CD14-positive monocyte (primary cell): ENCODE results near the gene TIAM2. TPM values are rescaled to one million over a fixed set of nuclear protein-coding genes. Genes with fewer than 3 reads are reported as not detected.

Experiments
- DNase-seq, 3 donors: peaks; one replicate each; pipeline ENCODE4 v3.0.0-alpha.2; 2011 to 2022
- H2AFZ ChIP-seq: 2 replicates; pipeline ENCODE4 v1.6.0; 2012; ENCODE audit warnings: mild to moderate bottlenecking, low read depth, low read length, inconsistent platforms; ENCODE audit not compliant: insufficient read depth, poor library complexity, severe bottlenecking
- H3K27ac ChIP-seq, 2 donors: 1 replicate in 1 of 2; 2 replicates in 1 of 2; pipeline ENCODE4 v1.5.1; 2012 to 2013; ENCODE audit warnings: low read length in 2 of 2, control low read depth in 1 of 2, inconsistent platforms in 1 of 2, low read depth in 1 of 2, mild to moderate bottlenecking in 1 of 2
- H3K27me3 ChIP-seq, 2 donors: one replicate each; pipeline versions ENCODE4 v1.6.0 to v1.6.1; 2011 to 2013; ENCODE audit warnings: low read length in 2 of 2; ENCODE audit not compliant: control insufficient read depth in 2 of 2, insufficient read depth in 2 of 2
- H3K36me3 ChIP-seq, 2 donors: replicated peaks in 1 of 2; 1 replicate in 1 of 2; 2 replicates in 1 of 2; pipeline versions ENCODE4 v1.5.1 to v1.6.1; 2012 to 2013; ENCODE audit warnings: low read length in 2 of 2, control low read depth in 1 of 2, inconsistent platforms in 1 of 2, mild to moderate bottlenecking in 1 of 2; ENCODE audit not compliant: insufficient read depth in 2 of 2, control insufficient read depth in 1 of 2
- H3K4me1 ChIP-seq, 2 donors: 1 replicate in 1 of 2; 2 replicates in 1 of 2; pipeline versions ENCODE4 v1.5.1 to v1.6.1; 2012 to 2013; ENCODE audit warnings: low read length in 2 of 2, control low read depth in 1 of 2, inconsistent platforms in 1 of 2, mild to moderate bottlenecking in 1 of 2, moderate library complexity in 1 of 2; ENCODE audit not compliant: insufficient read depth in 2 of 2, control insufficient read depth in 1 of 2
- H3K4me2 ChIP-seq: replicated peaks from 2 replicates; pipeline ENCODE3; 2012; ENCODE audit warnings: low read length, moderate library complexity, mild to moderate bottlenecking; ENCODE audit not compliant: poor library complexity, severe bottlenecking; ENCODE audit errors: extremely low read depth
- H3K4me3 ChIP-seq, 3 experiments: fragments of 200-600 bp in 1 of 3; sonication (generic) in 1 of 3; replicated peaks in 1 of 3; 1 replicate in 2 of 3; 2 replicates in 1 of 3; pipeline ENCODE4 v1.5.1; 2011 to 2013; ENCODE audit warnings: low read length in 3 of 3, mild to moderate bottlenecking in 3 of 3, control low read depth in 2 of 3, low read depth in 2 of 3, inconsistent platforms in 1 of 3, moderate library complexity in 1 of 3
- H3K79me2 ChIP-seq: 2 replicates; pipeline ENCODE4 v1.6.0; 2012; ENCODE audit warnings: mild to moderate bottlenecking, control low read depth, inconsistent platforms, low read length, moderate library complexity; ENCODE audit not compliant: insufficient read depth
- H3K9ac ChIP-seq: 2 replicates; pipeline ENCODE4 v1.6.0; 2017; ENCODE audit warnings: low read length, mild to moderate bottlenecking; ENCODE audit not compliant: insufficient read depth, poor library complexity, severe bottlenecking
- H3K9me3 ChIP-seq, 2 donors: replicated peaks in 1 of 2; 1 replicate in 1 of 2; 2 replicates in 1 of 2; pipeline versions ENCODE4 v1.5.1 to v1.6.1; 2012 to 2013; ENCODE audit warnings: low read length in 2 of 2, control low read depth in 1 of 2; ENCODE audit not compliant: control insufficient read depth in 1 of 2, insufficient read depth in 1 of 2
- H4K20me1 ChIP-seq: 2 replicates; pipeline ENCODE4 v1.6.0; 2012; ENCODE audit warnings: mild to moderate bottlenecking, low read length, control low read depth, moderate library complexity; ENCODE audit not compliant: insufficient read depth
- H3K27ac Mint-ChIP-seq, 7 donors: one replicate each; pipeline ENCODE4 v1.8.0; 2020; ENCODE audit warnings: mild to moderate bottlenecking in 7 of 7, mixed read lengths in 7 of 7, moderate library complexity in 6 of 7, inconsistent platforms in 2 of 7
- H3K27me3 Mint-ChIP-seq, 3 donors: one replicate each; pipeline ENCODE4 v1.8.0; 2021 to 2022; ENCODE audit warnings: low read depth in 3 of 3, mild to moderate bottlenecking in 3 of 3, mixed read lengths in 3 of 3, moderate library complexity in 3 of 3, inconsistent platforms in 1 of 3
- H3K36me3 Mint-ChIP-seq, 2 donors: one replicate each; pipeline ENCODE4 v1.8.0; 2020; ENCODE audit warnings: mixed read lengths in 2 of 2, inconsistent platforms in 1 of 2, mild to moderate bottlenecking in 1 of 2
- H3K4me1 Mint-ChIP-seq: one replicate; pipeline ENCODE4 v1.8.0; 2020; ENCODE audit warnings: mild to moderate bottlenecking, mixed read lengths
- H3K4me3 Mint-ChIP-seq, 2 donors: one replicate each; pipeline ENCODE4 v1.8.0; 2020; ENCODE audit warnings: mild to moderate bottlenecking in 2 of 2, mixed read lengths in 2 of 2, moderate library complexity in 1 of 2
- H3K9me3 Mint-ChIP-seq, 7 donors: one replicate each; pipeline ENCODE4 v1.8.0; 2020 to 2022; ENCODE audit warnings: mixed read lengths in 7 of 7, mild to moderate bottlenecking in 6 of 7, moderate library complexity in 6 of 7, inconsistent platforms in 2 of 7
- WGBS: methylation state at CpG from one replicate; pipeline ENCODE4 v1.1.5; 2013; ENCODE audit warnings: missing lambda C conversion rate; ENCODE audit not compliant: insufficient coverage; 5-methylcytosine and 5-hydroxymethylcytosine counted together
- intact Hi-C, 2 donors: fragments of 100-400 bp; cut with micrococcal nuclease; formaldehyde crosslinking; loops; one replicate each; pipeline versions ENCODE4 v1.15.0 to v1.15.1; 2023
- polyA plus RNA-seq, 3 donors: library from polyadenylated mRNA; depleted of rRNA in 1 of 3; unstranded in 2 of 3; stranded (reverse) in 1 of 3; fragments of 300-500 nt in 2 of 3; fragments of >200 nt in 1 of 3; fragmentation: Illumina TruSeq in 2 of 3; gene quantifications; 1 replicate in 2 of 3; 2 replicates in 1 of 3; pipeline ENCODE4 v1.2.3, GENCODE V29; 2012 to 2021
- TF ChIP-seq, protein P1 (sequence below): fragments of 200-600 bp; IDR thresholded peaks from one replicate; pipeline ENCODE4 v1.8.0; 2022; ENCODE audit warnings: antibody characterized with exemption, mild to moderate bottlenecking

Gene TIAM2
- polyA plus RNA-seq, 3 donors, result 0.25 to 4.2 (median 0.67) TPM

DNA sequence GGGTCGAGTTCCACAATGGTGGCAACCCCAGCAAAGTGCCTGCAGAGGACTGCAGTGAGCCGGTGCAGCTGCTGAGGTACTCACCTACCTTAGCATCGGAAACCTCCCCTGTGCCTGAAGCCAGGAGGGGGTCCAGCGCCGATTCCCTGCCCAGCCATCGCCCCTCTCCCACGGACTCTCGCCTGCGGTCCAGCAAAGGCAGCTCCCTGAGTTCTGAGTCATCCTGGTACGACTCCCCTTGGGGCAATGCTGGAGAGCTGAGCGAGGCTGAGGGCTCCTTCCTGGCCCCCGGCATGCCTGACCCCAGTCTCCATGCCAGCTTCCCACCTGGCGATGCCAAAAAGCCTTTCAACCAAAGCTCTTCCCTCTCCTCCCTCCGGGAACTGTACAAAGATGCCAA, 134.6 kb downstream of the TIAM2 start:
- no peak overlapping the region for H3K27ac Mint-ChIP-seq
- H3K4me3 Mint-ChIP-seq, result no peak overlapping the region
- Histone ChIP-seq H4K20me1 (no peaks in the 10 kb centered on the region), H3K9ac (no peak overlapping the region), H3K36me3 (no peaks in the 10 kb centered on the region), H3K4me1 (no peaks in the 10 kb centered on the region), H2AFZ (no peak overlapping the region), H3K27me3 (no peaks in the 10 kb centered on the region), H3K79me2 (no peaks in the 10 kb centered on the region), H3K9me3 (no peaks in the 10 kb centered on the region), H3K27ac (no peak overlapping the region), H3K4me2 (no peak overlapping the region), H3K4me3 (no peak overlapping the region)
- no peaks in the 10 kb centered on the region for H3K36me3 Mint-ChIP-seq
- H3K9me3 Mint-ChIP-seq, result peaks cover 0 to 2% (median 0%) of the 10 kb centered on the region in 7 donors
- TF ChIP-seq, protein P1, sequence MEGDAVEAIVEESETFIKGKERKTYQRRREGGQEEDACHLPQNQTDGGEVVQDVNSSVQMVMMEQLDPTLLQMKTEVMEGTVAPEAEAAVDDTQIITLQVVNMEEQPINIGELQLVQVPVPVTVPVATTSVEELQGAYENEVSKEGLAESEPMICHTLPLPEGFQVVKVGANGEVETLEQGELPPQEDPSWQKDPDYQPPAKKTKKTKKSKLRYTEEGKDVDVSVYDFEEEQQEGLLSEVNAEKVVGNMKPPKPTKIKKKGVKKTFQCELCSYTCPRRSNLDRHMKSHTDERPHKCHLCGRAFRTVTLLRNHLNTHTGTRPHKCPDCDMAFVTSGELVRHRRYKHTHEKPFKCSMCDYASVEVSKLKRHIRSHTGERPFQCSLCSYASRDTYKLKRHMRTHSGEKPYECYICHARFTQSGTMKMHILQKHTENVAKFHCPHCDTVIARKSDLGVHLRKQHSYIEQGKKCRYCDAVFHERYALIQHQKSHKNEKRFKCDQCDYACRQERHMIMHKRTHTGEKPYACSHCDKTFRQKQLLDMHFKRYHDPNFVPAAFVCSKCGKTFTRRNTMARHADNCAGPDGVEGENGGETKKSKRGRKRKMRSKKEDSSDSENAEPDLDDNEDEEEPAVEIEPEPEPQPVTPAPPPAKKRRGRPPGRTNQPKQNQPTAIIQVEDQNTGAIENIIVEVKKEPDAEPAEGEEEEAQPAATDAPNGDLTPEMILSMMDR, result no peak
- H3K27me3 Mint-ChIP-seq, result peaks cover 0 to 3% (median 2%) of the 10 kb centered on the region in 3 donors
- DNase-seq, result no peak
- H3K4me1 Mint-ChIP-seq, result no peaks in the 10 kb centered on the region
- intact Hi-C loops, result no loop called here
- 92% methylated on average over 14 of the region's 14 CpGs for WGBS

DNA sequence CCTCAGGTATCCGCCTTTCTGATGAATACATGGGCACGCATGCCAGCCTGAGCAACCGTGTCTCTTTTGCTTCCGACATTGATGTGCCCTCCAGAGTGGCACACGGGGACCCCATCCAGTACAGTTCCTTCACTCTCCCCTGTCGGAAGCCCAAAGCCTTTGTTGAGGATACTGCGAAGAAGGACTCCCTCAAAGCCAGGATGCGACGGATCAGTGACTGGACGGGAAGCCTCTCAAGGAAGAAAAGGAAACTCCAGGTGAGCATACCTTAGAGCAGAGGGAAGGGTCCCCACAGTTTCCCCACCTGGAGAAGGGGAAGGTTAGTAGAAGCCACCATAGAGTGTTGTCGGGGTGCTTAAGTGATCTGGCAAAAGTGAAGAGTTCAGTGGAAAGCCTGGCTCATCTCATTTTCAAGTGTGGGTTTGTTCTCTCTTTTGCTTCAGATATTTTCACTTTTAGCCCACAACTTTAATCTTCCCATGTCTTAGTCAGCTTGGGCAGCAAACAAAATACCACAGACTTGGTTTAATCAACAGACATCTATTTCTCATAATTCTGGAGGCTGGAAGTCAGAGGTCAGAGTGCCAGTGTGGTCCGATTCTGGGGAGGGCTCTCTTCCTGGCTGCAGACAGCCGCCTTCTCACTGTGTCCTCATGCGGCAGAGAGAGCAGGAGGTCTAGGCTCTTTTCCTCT, 135.2 kb downstream of the TIAM2 start:
- TF ChIP-seq, protein P1, result no peak
- Mint-ChIP-seq H3K4me1 (no peaks in the 10 kb centered on the region), H3K27ac (no peak overlapping the region), H3K9me3 (peaks cover 0 to 2% (median 0%) of the 10 kb centered on the region in 7 donors), H3K36me3 (no peaks in the 10 kb centered on the region), H3K4me3 (no peak overlapping the region), H3K27me3 (peaks cover 0 to 3% (median 2%) of the 10 kb centered on the region in 3 donors)
- Histone ChIP-seq H3K79me2 (no peaks in the 10 kb centered on the region), H3K36me3 (no peaks in the 10 kb centered on the region), H3K9me3 (no peaks in the 10 kb centered on the region), H2AFZ (no peak overlapping the region), H3K27me3 (no peaks in the 10 kb centered on the region), H3K9ac (no peak overlapping the region), H3K4me1 (no peaks in the 10 kb centered on the region), H3K4me3 (no peak overlapping the region), H3K4me2 (no peak overlapping the region), H3K27ac (no peak overlapping the region), H4K20me1 (no peaks in the 10 kb centered on the region)
- intact Hi-C loops, result no loop called here
- 77% methylated on average over 5 of the region's 14 CpGs for WGBS
- no peak for DNase-seq
